ENCODE measurements around the gene C2orf81. TPM values are rescaled to one million over a fixed set of nuclear protein-coding genes. Genes with fewer than 3 reads are reported as not detected.

The C2orf81 gene
- total and polyA plus RNA-seq, 2 of the 4 experiments (the other 2 are of a cell fraction): 0.18 to 0.74 TPM

DNA sequence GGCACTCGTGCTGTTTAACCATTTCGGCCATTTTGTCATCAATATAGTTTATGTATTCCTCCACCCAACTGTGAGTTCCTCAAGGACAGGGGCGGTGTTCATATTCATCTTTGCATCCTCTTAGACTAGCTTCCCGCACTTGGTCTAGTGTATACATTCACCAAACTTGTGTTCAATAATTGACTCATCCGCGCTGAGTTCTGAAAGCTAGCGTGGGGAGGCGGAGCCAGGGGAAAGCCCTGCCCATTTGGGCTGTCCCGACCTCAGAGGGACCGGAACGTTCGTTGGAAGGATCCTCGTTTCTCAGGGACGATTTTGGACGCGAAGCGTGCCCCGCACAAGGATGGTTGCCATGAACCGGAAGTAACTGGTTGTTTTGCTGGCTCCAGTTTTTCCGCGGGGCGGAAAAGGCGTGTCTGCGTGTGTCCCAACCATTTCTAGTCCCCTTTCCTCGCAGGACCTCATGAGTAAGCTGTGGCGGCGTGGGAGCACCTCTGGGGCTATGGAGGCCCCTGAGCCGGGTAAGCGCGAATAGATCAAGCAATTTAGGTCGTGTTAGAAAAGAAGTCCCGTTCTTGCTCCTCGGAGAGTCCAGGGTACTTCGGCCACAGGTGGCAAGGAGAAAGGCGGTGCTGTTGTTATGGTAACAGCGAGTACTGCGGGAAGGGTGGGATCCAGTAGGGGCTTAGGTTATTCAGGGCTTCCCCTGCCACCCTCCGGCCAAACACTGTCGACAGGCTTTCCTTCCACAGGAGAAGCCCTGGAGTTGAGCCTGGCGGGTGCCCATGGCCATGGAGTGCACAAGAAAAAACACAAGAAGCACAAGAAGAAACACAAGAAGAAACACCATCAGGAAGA, 33.5 kb upstream of the C2orf81 start, which contains the start of gene INO80B:
Gene INO80B (plus strand): TSS at position 434 of the 858 bp plus-strand sequence. CDS start 30 bp downstream, at position 464.
- H3K18ac ChIP-seq (ENCODE audit: low read depth, low read length): no peak within 1 kb of the TSS
- peak within 1 kb of the TSS; percentile 5; the same call in 1 of the 2 replicates for H4K91ac ChIP-seq (ENCODE audit: insufficient read depth, low read depth, low read length)
- H4K20me1 ChIP-seq (ENCODE audit: insufficient read depth, low read length): no peaks in the 10 kb centered on the region
- H2BK5ac ChIP-seq (ENCODE audit: low read depth, low read length, poor library complexity, severe bottlenecking): peak within 1 kb of the TSS; percentile 16
- 0% methylated on average over 15 of the region's 40 CpGs; no CpG with 5 or more reads in 1 of the 2 experiments for WGBS, 2 experiments (ENCODE audit: extremely low coverage in 2 of 2, insufficient read length in 1 of 2)
- peak within 1 kb of the TSS; percentile 21 for H3K27ac ChIP-seq (ENCODE audit: insufficient read depth, low read length)
- H3K9me1 ChIP-seq (ENCODE audit: insufficient read depth, low read length): 0 out of 2 replicates have a peak, but pooled peaks cover 3% of the 10 kb centered on the region
- peak within 1 kb of the TSS in 1 of 2 experiments; percentile 87; a peak in 2 of 4 replicates for H4K8ac ChIP-seq (ENCODE audit: low read depth in 2 of 2, low read length in 2 of 2)
- POLR2A ChIA-PET (ENCODE audit: unreplicated experiment): interaction anchor here (1.3 kb wide), 1 partner anchor 15 kb away, joined by 4 read pairs; no protein-coding TSS in a partner anchor
- dilution Hi-C loops (cut with HindIII; ENCODE audit: low sequenced_read_pairs, unreplicated experiment) (no loop called here), in situ Hi-C loops (cut with MboI; ENCODE audit: low sequenced_read_pairs) (no loop called here), intact Hi-C loops (cut with micrococcal nuclease) (loop anchor here (1.0 kb wide), 2 partner anchors 15 to 28 kb away; partner anchors contain the start of gene TTC31)
- 0 out of 2 replicates have a peak within 1 kb of the TSS, but pooled peaks have one; percentile 10 for H4K5ac ChIP-seq (ENCODE audit: low read depth, low read length)
- H2AFZ ChIP-seq (replicated peaks; ENCODE audit: low read length, poor library complexity): peak within 1 kb of the TSS; percentile 90
- H3K79me1 ChIP-seq (ENCODE audit: low read depth in 1 of 2, low read length in 2 of 2): peaks cover 15 to 30% of the 10 kb centered on the region in 2 experiments
- H3K4ac ChIP-seq (ENCODE audit: low read depth, low read length): peak within 1 kb of the TSS; percentile 62
- H3K4me1 ChIP-seq (ENCODE audit: control insufficient read depth, insufficient read depth, low read length): peaks cover 10% of the 10 kb centered on the region
- no TSS peak for BruUV-seq (replicated peaks)
- peak within 1 kb of the TSS; percentile 13; the same call in 1 of the 2 replicates for H3K56ac ChIP-seq (ENCODE audit: extremely low read depth, insufficient read depth, low read length)
- peak within 1 kb of the TSS; percentile 66 for H3K4me2 ChIP-seq (ENCODE audit: low read depth, low read length)
- DNase-seq (peak; percentile 99), ATAC-seq (ENCODE audit: low read depth) (peak; percentile 74)
- no peaks in the 10 kb centered on the region for H3K9me3 ChIP-seq (ENCODE audit: control insufficient read depth, insufficient read depth, low read length)
- peak within 1 kb of the TSS; percentile 5; the same call in 1 of the 2 replicates for H2AK5ac ChIP-seq (ENCODE audit: low read depth, low read length)
- H2BK120ac ChIP-seq (ENCODE audit: low read depth, low read length): no peak within 1 kb of the TSS
- no peaks in the 10 kb centered on the region for H3K27me3 ChIP-seq (ENCODE audit: control insufficient read depth, insufficient read depth, low read length)
- H3K9ac ChIP-seq (ENCODE audit: low read depth, low read length): peak within 1 kb of the TSS; percentile 55
- no peak within 1 kb of the TSS for H2BK20ac ChIP-seq (ENCODE audit: low read depth, low read length)
- no peak within 1 kb of the TSS for H2BK15ac ChIP-seq (ENCODE audit: low read depth, low read length)
- CTCF ChIA-PET: no interaction called here
- H3K23ac ChIP-seq (ENCODE audit: low read depth, low read length): peak within 1 kb of the TSS; percentile 48; the same call in 1 of the 2 replicates
- H3K4me3 ChIP-seq (ENCODE audit: insufficient read depth, low read depth, low read length): peak within 1 kb of the TSS; percentile 61
- H2AK9ac ChIP-seq (replicated peaks; ENCODE audit: low read depth, low read length, poor library complexity): peak within 1 kb of the TSS; percentile 65
- H3K14ac ChIP-seq (replicated peaks; ENCODE audit: low read depth, low read length): peak within 1 kb of the TSS; percentile 61; the same call in 1 of the 2 replicates
- no peaks in the 10 kb centered on the region for H3K36me3 ChIP-seq (ENCODE audit: control insufficient read depth, insufficient read depth, low read length)
- TF ChIP-seq BHLHE40 (IDR thresholded peaks at IDR 0.05; ENCODE audit: low read depth, low read length): peak; percentile 23; the same call in 1 of the 2 replicates
- no peak for TF ChIP-seq RCOR1 (IDR thresholded peaks at IDR 0.05; ENCODE audit: insufficient replicate concordance, low read length)
- peak; percentile 38 for TF ChIP-seq USF2 (IDR thresholded peaks at IDR 0.05; ENCODE audit: low read depth, low read length)
- TF ChIP-seq MAFK (IDR thresholded peaks at IDR 0.05; ENCODE audit: low read depth, low read length): no peak
- no peak for TF ChIP-seq RFX5 (IDR thresholded peaks at IDR 0.05; ENCODE audit: low read depth, low read length)
- peak; percentile 84 for TF ChIP-seq MAZ (IDR thresholded peaks at IDR 0.05; ENCODE audit: borderline replicate concordance, low read depth, low read length)
- peak; percentile 37; the same call in 1 of the 2 replicates for TF ChIP-seq CEBPB (IDR thresholded peaks at IDR 0.05; ENCODE audit: low read depth, low read length)
- TF ChIP-seq FOS (IDR thresholded peaks at IDR 0.05; ENCODE audit: low read depth, low read length): peak; percentile 7; the same call in 1 of the 2 replicates
- no peak for TF ChIP-seq POLR2A (IDR thresholded peaks at IDR 0.05; ENCODE audit: low read depth, low read length)
- TF ChIP-seq RAD21 (IDR thresholded peaks at IDR 0.05; ENCODE audit: low read length): peak; percentile 1; the same call in 1 of the 2 replicates
- TF ChIP-seq, protein P1, sequence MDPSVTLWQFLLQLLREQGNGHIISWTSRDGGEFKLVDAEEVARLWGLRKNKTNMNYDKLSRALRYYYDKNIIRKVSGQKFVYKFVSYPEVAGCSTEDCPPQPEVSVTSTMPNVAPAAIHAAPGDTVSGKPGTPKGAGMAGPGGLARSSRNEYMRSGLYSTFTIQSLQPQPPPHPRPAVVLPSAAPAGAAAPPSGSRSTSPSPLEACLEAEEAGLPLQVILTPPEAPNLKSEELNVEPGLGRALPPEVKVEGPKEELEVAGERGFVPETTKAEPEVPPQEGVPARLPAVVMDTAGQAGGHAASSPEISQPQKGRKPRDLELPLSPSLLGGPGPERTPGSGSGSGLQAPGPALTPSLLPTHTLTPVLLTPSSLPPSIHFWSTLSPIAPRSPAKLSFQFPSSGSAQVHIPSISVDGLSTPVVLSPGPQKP (IDR thresholded peaks at IDR 0.05; ENCODE audit: borderline replicate concordance, low read depth, low read length): no peak
- TF ChIP-seq NFE2L2 (IDR thresholded peaks at IDR 0.05; ENCODE audit: low read depth, low read length): no peak; the same call in 1 of the 2 replicates
- peak; percentile 92 for TF ChIP-seq MXI1 (IDR thresholded peaks at IDR 0.05; ENCODE audit: borderline replicate concordance, low read depth, low read length)

All from IMR-90 (cell line).